ENCODE data around the gene KSR1. TPM values are rescaled to one million over a fixed set of nuclear protein-coding genes. Genes with fewer than 3 reads are reported as not detected.

KSR1 gene
- total and polyA plus RNA-seq, 10 of the 15 experiments (the other 5 are each of a cell fraction or from before 2014, with no cell fraction given) = 0.97 to 66.6 (median 22.9) TPM

GRCh38 chr17:27578718-27579085, 122.5 kb downstream of the KSR1 start (continued):
- TF ChIP-seq MTA2 (IDR thresholded peaks at IDR 0.05; ENCODE audit: low read depth) (peak; percentile 45; the same call in 1 of the 2 replicates), SUZ12 (IDR thresholded peaks at IDR 0.05; ENCODE audit: unreplicated experiment) (no peak), EGR1 (IDR thresholded peaks at IDR 0.05; ENCODE audit: borderline replicate concordance in 1 of 2, low read depth in 2 of 2, low read length in 2 of 2) (peak in 1 of 2 experiments; percentile 31; a peak in 1 of 3 replicates)

- CTCF ChIA-PET = interaction anchor here (1.2 to 2.9 kb wide), 12 partner anchors 10 to 343 kb away, joined by 3 to 17 read pairs (median 4); no protein-coding TSS in a partner anchor
- H3K79me2 ChIP-seq (ENCODE audit: control insufficient read depth, insufficient read depth, low read length) = peaks cover 9% of the 10 kb centered on the region
- RAD21 ChIA-PET (ENCODE audit: unreplicated experiment) = interaction anchor here (1.0 to 2.4 kb wide), 12 partner anchors 9 to 334 kb away, joined by 3 to 22 read pairs (median 6); no protein-coding TSS in a partner anchor
- ATAC-seq = peak; percentile 56
- peaks cover 3% of the 10 kb centered on the region; the same call in 1 of the 2 replicates for H4K20me1 ChIP-seq (ENCODE audit: control insufficient read depth, insufficient read depth)
- POLR2A ChIA-PET = interaction anchor here (1.0 to 1.1 kb wide), 2 partner anchors 34 to 107 kb away, joined by 3 read pairs; no protein-coding TSS in a partner anchor
- peak overlapping the region; percentile 67 for H3K27ac ChIP-seq (ENCODE audit: control insufficient read depth, insufficient read depth)
- no TSS peak for BruUV-seq (replicated peaks)
- in situ Hi-C loops (cut with MboI) = no loop called here
- H3K27me3 ChIP-seq (replicated peaks in 1 of 2; ENCODE audit: control insufficient read depth in 2 of 2, insufficient read depth in 2 of 2, low read length in 1 of 2) = no peaks in the 10 kb centered on the region
- no peak overlapping the region for H3K4me3 ChIP-seq
- no peaks in the 10 kb centered on the region for H3K9me3 ChIP-seq (replicated peaks; ENCODE audit: control insufficient read depth, insufficient read depth, low read length)
- FAIRE-seq = no peak
- intact Hi-C loops (cut with micrococcal nuclease; ENCODE audit: unreplicated experiment) = no loop called here
- H3K4me1 ChIP-seq (ENCODE audit: control insufficient read depth, insufficient read depth, low read length) = peaks cover 30% of the 10 kb centered on the region
- DNase-seq (ENCODE audit: low read depth, low spot score) = no peak
- TF ChIP-seq FOXM1 (IDR thresholded peaks at IDR 0.05; ENCODE audit: low read depth, low read length) = peak; percentile 22; the same call in 1 of the 2 replicates
- TF ChIP-seq POLR2AphosphoS2 (IDR thresholded peaks at IDR 0.05; ENCODE audit: low read depth, low read length) = no peak
- peak; percentile 82 for TF ChIP-seq CREB1 (IDR thresholded peaks at IDR 0.05; ENCODE audit: low read depth)
- no peak for TF ChIP-seq SIN3A (IDR thresholded peaks at IDR 0.05; ENCODE audit: low read depth, low read length)
- TF ChIP-seq GABPA (IDR thresholded peaks at IDR 0.05; ENCODE audit: low read depth) = 0 out of 2 replicates have a peak, but pooled peaks have one; percentile 24
- TF ChIP-seq NFIC (IDR thresholded peaks at IDR 0.05; ENCODE audit: low read depth, low read length) = 0 out of 2 replicates have a peak, but pooled peaks have one; percentile 1
- TF ChIP-seq CREM (IDR thresholded peaks at IDR 0.05; ENCODE audit: low read depth) = peak; percentile 78
- 0 out of 2 replicates have a peak, but pooled peaks have one; percentile 9 for TF ChIP-seq TCF12 (IDR thresholded peaks at IDR 0.05; ENCODE audit: low read depth, low read length)
- no peak overlapping the region for H2AFZ ChIP-seq (ENCODE audit: control insufficient read depth, low read depth, low read length)
- no peak overlapping the region for H3K9ac ChIP-seq (ENCODE audit: control insufficient read depth, insufficient read depth, low read length)
- SMC1A ChIA-PET (ENCODE audit: uncharacterized antibody, unreplicated experiment) = interaction anchor here (0.9 to 4.2 kb wide), 16 partner anchors 10 to 340 kb away, joined by 3 to 20 read pairs (median 4); partner anchors contain the start of gene KSR1
- H3K4me2 ChIP-seq (ENCODE audit: control insufficient read depth, insufficient read depth) = peak overlapping the region; percentile 63
- 0% methylated on average over 3 of the region's 3 CpGs for WGBS (ENCODE audit: insufficient coverage, insufficient replicate concordance, low lambda C conversion rate, missing lambda C conversion rate)
- H3K36me3 ChIP-seq (ENCODE audit: control insufficient read depth in 2 of 2, insufficient read depth in 2 of 2, low read length in 1 of 2) = peaks cover 0 to 24% of the 10 kb centered on the region in 2 experiments; a peak in 3 of 4 replicates
Measured at GRCh38 chr17:27579304-27579703, 123.1 kb downstream of the KSR1 start.

Data from GM12878 (cell line).